ENCODE results near the gene ABI3. TPM values are rescaled to one million over a fixed set of nuclear protein-coding genes. Genes with fewer than 3 reads are reported as not detected.

The ABI3 gene
- total RNA-seq, 1 experiment from 2014 or later = not detected

DNA sequence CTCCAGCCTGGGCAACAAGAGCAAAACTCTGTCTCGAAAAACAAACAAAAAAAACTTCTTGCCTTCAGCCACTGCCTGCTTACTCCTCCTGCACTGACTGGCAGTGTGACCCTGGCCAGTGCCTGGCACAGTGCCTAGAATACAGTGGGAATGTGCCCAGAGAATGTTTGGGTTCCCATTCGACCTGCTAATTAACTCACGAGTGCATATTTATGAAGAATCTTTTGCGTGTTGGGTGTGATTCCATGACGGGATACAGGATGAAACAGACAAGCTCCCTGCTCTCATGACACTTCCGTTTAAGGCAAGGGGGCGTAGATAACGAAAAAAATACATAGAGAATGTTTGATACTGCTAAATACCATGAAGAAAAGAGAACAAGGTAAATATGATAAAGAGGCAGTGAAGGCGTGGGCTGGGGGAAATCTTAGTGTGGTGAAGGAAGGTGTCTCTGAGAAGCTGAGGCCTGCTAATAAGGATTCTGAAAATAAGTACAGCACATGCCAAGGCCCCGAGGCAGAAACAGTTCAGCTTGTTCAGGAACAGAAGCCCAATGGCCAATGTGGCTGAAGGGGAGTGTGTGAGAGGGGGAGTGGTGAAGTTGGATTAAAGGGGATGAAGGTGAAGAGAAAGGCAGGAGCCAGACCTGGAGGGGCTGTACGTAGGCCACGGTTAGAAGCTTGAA lies 4.3 kb downstream of the ABI3 start:
- peaks cover 4% of the 10 kb centered on the region; the same call in 1 of the 2 replicates for H3K27me3 ChIP-seq (ENCODE audit: control insufficient read depth, insufficient read depth, low read length)
- in situ Hi-C loops (cut with HindIII; ENCODE audit: low pct_unique_long_range_greater_than_20kb, low sequenced_read_pairs) = no loop called here
- no TSS peak for BruUV-seq (replicated peaks)
- H3K4me1 ChIP-seq (ENCODE audit: control insufficient read depth, insufficient read depth, low read length) = no peaks in the 10 kb centered on the region
- no peak for DNase-seq (ENCODE audit: low read depth, low spot score)
- H3K27ac ChIP-seq (ENCODE audit: low read length) = no peak overlapping the region
- no peak for ATAC-seq
- POLR2A ChIA-PET = interaction anchor here (0.9 kb wide), 1 partner anchor 55 kb away, joined by 6 read pairs; no protein-coding TSS in a partner anchor
- H3K9me3 ChIP-seq (ENCODE audit: control insufficient read depth, insufficient read depth, low read depth, low read length) = no peaks in the 10 kb centered on the region
- H3K36me3 ChIP-seq (ENCODE audit: control insufficient read depth, insufficient read depth, low read length) = no peaks in the 10 kb centered on the region
- CTCF ChIA-PET = interaction anchor here (0.6 to 0.9 kb wide), 2 partner anchors 12 to 13 kb away, joined by 3 read pairs; no protein-coding TSS in a partner anchor
- intact Hi-C loops (cut with micrococcal nuclease; ENCODE audit: unreplicated experiment) = no loop called here
- H3K4me3 ChIP-seq (ENCODE audit: low read depth in 2 of 2, low read length in 2 of 2) = no peak overlapping the region
- TF ChIP-seq CTCF (IDR thresholded peaks at IDR 0.05) (no peak), SIN3A (IDR thresholded peaks at IDR 0.05; ENCODE audit: borderline replicate concordance, insufficient read depth, low read depth, low read length) (no peak), POLR2AphosphoS5 (IDR thresholded peaks at IDR 0.05; ENCODE audit: low read depth, low read length) (no peak), TCF7L2 (IDR thresholded peaks at IDR 0.05; ENCODE audit: low read depth, low read length) (no peak)
- TF ChIP-seq, protein P1, sequence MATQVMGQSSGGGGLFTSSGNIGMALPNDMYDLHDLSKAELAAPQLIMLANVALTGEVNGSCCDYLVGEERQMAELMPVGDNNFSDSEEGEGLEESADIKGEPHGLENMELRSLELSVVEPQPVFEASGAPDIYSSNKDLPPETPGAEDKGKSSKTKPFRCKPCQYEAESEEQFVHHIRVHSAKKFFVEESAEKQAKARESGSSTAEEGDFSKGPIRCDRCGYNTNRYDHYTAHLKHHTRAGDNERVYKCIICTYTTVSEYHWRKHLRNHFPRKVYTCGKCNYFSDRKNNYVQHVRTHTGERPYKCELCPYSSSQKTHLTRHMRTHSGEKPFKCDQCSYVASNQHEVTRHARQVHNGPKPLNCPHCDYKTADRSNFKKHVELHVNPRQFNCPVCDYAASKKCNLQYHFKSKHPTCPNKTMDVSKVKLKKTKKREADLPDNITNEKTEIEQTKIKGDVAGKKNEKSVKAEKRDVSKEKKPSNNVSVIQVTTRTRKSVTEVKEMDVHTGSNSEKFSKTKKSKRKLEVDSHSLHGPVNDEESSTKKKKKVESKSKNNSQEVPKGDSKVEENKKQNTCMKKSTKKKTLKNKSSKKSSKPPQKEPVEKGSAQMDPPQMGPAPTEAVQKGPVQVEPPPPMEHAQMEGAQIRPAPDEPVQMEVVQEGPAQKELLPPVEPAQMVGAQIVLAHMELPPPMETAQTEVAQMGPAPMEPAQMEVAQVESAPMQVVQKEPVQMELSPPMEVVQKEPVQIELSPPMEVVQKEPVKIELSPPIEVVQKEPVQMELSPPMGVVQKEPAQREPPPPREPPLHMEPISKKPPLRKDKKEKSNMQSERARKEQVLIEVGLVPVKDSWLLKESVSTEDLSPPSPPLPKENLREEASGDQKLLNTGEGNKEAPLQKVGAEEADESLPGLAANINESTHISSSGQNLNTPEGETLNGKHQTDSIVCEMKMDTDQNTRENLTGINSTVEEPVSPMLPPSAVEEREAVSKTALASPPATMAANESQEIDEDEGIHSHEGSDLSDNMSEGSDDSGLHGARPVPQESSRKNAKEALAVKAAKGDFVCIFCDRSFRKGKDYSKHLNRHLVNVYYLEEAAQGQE (IDR thresholded peaks at IDR 0.05; ENCODE audit: insufficient read depth in 1 of 2, low read depth in 2 of 2, low read length in 1 of 2) = no peak

DNA sequence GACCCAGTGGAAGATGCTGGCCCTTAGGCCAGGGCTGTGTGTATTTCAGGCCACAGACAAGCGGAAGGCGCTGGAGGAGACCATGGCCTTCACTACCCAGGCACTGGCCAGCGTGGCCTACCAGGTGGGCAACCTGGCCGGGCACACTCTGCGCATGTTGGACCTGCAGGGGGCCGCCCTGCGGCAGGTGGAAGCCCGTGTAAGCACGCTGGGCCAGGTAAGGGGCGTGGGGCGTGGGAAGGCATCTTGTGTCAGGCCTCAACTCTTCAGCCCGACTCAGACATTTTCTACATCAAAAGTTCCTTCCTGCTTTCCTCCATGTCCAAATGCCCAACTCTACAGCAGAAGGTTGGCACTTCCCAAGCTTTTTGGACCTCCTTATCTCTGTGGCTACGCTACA lies 6.0 kb downstream of the ABI3 start:
- Histone ChIP-seq H3K27ac (ENCODE audit: low read length) (no peak overlapping the region), H3K4me1 (ENCODE audit: control insufficient read depth, insufficient read depth, low read length) (no peaks in the 10 kb centered on the region), H3K9me3 (ENCODE audit: control insufficient read depth, insufficient read depth, low read depth, low read length) (no peaks in the 10 kb centered on the region), H3K4me3 (ENCODE audit: low read depth in 2 of 2, low read length in 2 of 2) (no peak overlapping the region), H3K36me3 (ENCODE audit: control insufficient read depth, insufficient read depth, low read length) (no peaks in the 10 kb centered on the region), H3K27me3 (ENCODE audit: control insufficient read depth, insufficient read depth, low read length) (no peaks in the 10 kb centered on the region; the same call in 1 of the 2 replicates)
- intact Hi-C loops (cut with micrococcal nuclease; ENCODE audit: unreplicated experiment) = no loop called here
- POLR2A ChIA-PET = interaction anchor here (1.1 kb wide), 1 partner anchor 382 kb away, joined by 3 read pairs; no protein-coding TSS in a partner anchor
- ATAC-seq (no peak), DNase-seq (ENCODE audit: low read depth, low spot score) (no peak)
- in situ Hi-C loops (cut with HindIII; ENCODE audit: low pct_unique_long_range_greater_than_20kb, low sequenced_read_pairs) = no loop called here
- no TSS peak for BruUV-seq (replicated peaks)
- TF ChIP-seq CTCF (IDR thresholded peaks at IDR 0.05) = no peak
- TF ChIP-seq TCF7L2 (IDR thresholded peaks at IDR 0.05; ENCODE audit: low read depth, low read length) = no peak
- TF ChIP-seq POLR2AphosphoS5 (IDR thresholded peaks at IDR 0.05; ENCODE audit: low read depth, low read length) = no peak
- TF ChIP-seq, protein P1 (IDR thresholded peaks at IDR 0.05; ENCODE audit: insufficient read depth in 1 of 2, low read depth in 2 of 2, low read length in 1 of 2) = no peak
- no peak for TF ChIP-seq SIN3A (IDR thresholded peaks at IDR 0.05; ENCODE audit: borderline replicate concordance, insufficient read depth, low read depth, low read length)
- CTCF ChIA-PET = no interaction called here

All from Panc1 (cell line).